HTR-8/SVneo (cell line): Measurements from ENCODE around the gene RAI2.
A peak's percentile ranks its signal among the peaks of the same experiment; 100 is the strongest.
"Not testable (repeated sequence)": the region's sequence is repeated elsewhere in the genome, so short reads cannot be mapped to it uniquely, and the experiment has no call there.

ENCODE experiments used
- DNase-seq: peaks from one replicate; pipeline ENCODE4 v3.0.0; 2011; ENCODE audit warnings: low spot score, mixed read lengths; ENCODE audit not compliant: insufficient read length
- FAIRE-seq: peaks from 2 replicates; lab custom pipeline; 2011; peaks lifted over from hg19 to GRCh38; lab: Jason Lieb, UNC

Gene RAI2

DNA sequence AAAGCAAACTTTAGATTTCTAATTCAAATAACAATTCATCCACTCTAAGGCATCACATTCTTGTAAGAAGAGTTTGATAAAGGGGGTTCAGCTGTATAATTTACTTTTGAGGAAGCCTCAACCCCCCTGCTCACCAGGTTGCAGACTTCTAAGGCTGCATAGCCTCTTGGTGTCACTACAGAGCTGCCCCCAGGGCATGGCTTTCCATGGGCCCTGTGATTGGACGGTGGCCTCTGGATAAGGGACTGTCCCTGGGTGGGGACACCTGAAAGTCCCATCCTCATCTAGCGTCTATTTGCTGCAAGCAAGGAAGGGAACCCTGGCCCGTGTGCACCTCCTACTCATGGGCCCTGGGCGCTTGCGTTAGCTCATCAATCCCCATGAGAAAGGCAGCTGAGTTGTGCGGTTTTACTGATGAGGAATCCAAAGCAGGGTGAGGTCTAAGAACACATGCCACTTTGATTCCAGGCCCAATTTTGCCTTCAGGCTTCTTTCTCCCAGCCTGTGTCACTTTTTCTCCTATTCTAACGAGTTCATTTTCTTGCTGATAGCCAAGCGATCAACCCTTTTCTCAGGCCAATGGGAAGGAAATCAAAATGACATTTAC lies 72.0 kb downstream of the RAI2 start:
- DNase-seq (no peak), FAIRE-seq (no peak)

DNA sequence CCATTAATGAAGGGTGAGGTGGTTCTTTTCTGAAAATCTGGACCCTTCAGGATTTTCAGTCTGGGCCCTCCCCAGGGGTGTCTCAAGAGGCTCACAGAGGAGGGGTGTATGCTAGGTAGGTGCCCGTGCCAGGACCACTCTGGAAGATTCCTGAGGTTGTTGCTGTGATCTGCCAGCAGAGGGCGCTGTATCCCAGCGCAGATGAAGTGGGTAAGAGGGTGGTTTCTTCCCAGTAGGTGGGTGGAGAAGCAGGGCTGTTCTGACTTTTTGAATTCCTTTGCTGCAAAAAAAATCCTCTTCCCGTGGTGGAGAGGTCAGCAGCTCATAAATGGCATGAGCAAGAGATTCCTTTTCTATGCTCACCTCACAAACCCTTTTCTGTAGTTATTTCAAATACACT lies 72.7 kb downstream of the RAI2 start:
- DNase-seq (peak; percentile 36), FAIRE-seq (no peak)

DNA sequence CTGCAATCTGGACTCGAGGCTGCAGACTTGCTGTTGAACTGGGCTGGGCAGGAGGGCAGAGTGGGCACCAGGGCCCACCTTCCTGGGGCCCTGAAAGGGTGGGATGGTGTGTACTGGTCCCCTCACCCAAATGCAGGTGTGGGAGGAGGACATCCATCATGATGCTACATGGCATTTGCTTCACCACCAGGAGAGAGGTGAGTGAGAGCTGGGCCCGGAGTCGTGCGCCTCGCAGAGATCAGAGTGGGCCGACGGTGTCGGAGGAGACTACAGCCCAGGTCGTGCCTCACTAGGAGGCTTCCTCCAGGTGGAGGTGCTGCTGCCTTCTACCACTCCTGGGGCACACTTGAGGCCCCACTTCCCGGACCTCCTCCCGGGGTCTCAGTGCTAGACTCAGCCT lies 73.5 kb downstream of the RAI2 start:
- no peak for DNase-seq

DNA sequence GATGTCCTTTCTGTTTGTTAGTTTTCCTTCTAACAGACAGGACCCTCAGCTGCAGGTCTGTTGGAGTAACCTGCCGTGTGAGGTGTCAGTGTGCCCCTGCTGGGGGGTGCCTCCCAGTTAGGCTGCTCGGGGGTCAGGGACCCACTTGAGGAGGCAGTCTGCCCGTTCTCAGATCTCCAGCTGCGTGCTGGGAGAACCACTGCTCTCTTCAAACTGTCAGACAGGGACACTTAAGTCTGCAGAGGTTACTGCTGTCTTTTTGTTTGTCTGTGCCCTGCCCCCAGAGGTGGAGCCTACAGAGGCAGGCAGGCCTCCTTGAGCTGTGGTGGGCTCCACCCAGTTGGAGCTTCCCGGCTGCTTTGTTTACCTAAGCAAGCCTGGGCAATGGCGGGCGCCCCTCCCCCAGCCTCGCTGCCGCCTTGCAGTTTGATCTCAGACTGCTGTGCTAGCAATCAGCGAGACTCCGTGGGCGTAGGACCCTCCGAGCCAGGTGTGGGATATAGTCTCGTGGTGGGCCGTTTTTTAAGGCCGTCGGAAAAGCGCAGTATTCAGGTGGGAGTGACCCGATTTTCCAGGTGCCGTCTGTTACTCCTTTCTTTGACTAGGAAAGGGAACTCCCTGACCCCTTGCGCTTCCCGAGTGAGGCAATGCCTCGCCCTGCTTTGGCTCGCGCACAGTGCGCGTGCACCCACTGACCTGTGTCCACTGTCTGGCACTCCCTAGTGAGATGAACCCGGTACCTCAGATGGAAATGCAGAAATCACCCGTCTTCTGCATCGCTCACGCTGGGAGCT lies 74.3 kb downstream of the RAI2 start:
- not testable (repeated sequence) for DNase-seq, FAIRE-seq

More for the DNA sequence above, 73.5 kb downstream of the RAI2 start:
- no peak for FAIRE-seq

DNA sequence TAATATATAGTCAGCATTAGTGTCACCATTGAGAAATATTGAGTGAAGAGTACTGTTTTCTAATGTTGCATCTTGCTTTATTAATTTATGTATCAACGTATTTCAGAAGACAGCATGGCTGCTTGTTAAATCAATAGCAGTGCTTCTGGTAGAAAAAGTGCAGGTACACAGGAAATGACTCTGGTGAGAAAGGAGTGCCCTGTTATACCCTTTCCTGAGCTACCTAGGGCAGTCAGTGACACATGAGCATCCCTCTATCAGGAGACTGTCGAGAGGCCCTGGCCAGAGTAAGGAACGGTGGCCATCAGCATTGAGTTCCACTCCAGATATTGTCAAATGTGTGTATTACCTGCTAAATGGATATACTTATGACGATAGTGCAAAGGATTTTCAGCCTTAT lies 81.7 kb downstream of the RAI2 start:
- FAIRE-seq (no peak), DNase-seq (no peak)

DNA sequence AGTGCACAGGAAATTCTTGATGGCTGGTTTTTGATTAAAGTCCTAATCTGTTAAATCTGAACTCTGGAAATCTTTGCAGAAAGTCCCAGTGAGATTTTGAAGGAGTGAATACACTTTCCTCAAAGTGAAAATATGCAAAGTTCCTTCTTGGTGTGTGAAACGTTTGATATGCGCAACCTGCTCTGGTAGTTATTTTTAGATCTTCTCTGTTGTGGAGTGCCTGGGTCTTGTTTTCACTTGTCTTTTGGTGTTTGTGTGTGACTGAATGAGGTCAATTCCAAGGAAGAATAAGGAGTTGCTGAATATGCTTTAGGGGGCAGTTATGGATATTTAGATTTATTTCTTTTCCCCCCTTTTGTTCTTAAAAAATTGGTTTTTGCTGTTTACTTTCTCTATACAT lies 82.1 kb downstream of the RAI2 start:
- no peak for FAIRE-seq
- DNase-seq, result no peak

DNA sequence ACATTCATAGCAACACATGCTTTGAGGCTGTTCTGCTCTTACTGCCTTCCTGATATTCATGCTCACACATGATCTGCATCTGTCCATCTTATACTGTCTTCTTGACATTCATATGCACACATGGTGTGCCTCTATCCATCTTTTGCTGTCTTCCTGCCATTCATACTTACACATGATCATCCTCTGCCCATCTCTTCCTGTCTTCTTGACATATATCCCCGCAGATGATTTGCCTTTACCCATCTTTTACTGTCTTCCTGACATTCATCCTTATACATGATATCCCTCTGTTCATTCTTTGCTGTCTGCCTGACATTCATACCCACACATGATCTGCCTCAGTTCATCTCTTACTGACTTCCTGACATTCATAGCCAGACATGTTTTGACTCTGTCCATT lies 87.0 kb downstream of the RAI2 start:
- DNase-seq, result no peak
- FAIRE-seq, result no peak

DNA sequence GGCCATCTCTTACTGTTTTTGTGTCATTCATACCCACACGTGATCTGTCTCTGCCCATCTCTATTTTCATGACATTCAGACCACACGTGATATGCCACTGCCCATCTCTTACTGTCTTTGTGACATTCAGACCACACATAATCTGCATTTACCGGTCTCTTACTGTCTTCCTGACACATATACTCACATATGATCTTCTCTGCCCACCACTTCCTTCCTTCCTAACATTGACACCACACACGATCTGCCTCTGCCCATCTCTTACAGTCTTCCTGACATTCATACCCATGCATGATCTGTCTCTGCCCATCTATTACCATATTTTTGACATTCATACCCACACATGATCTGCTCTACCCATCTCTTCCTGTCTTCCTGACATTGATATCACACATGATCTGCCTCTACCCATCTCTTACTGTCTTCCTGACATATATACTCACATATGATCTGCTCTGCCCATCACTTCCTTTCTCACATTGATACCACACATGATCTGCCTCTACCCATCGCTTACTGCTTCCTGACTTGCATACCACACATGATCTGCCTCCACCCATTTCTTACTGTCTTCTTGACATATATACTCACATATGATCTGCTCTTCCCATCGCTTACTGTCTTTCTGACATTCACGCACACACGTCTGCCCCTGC lies 87.7 kb downstream of the RAI2 start:
- no peak for DNase-seq

DNA sequence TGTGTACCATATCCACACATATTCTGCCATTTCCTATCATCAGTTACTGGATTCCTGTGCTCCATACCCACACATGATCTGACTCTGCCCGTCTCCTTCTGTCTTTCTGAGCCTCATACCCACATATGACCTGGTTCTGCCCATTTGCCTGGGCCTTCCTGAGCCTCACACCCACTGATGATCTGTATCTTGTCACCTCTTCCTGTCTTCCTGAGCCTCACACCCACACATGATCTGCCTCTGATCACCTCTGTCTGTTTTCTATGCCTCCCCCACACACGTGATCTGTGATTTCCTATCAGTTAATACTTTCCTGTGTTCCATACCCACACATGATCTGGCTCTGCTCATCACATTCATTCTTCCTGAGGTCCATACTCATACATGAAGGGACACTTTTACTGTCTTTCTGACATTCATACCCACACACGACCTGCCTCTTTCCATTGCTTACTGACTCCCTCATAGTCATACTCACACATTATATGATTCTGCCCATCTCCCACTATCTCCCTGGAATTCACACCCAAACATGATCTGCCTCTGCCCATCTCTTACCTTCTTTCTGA lies 91.3 kb downstream of the RAI2 start:
- DNase-seq (no peak), FAIRE-seq (no peak)

More for the DNA sequence above, 87.7 kb downstream of the RAI2 start:
- no peak for FAIRE-seq

DNA sequence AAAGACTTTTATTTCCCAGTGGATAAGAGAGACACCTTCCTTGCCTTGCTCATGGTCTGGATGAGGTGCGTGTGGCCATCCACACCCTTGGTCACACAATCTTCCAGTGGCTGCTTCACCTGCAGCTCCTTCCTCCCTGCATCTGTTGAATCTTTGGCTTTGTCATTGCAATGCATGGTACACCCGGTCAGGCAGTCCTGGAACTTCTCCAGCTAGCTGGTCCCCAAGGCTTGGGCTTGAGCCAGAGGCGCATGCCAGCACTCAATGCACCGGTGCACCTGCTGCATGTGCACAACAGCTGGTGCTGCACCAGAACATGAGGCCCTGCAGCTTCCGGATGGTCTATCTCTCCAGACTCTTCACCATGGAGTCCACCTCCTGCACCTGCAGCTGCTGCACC lies 92.1 kb downstream of the RAI2 start:
- FAIRE-seq, result no peak
- DNase-seq, result no peak

DNA sequence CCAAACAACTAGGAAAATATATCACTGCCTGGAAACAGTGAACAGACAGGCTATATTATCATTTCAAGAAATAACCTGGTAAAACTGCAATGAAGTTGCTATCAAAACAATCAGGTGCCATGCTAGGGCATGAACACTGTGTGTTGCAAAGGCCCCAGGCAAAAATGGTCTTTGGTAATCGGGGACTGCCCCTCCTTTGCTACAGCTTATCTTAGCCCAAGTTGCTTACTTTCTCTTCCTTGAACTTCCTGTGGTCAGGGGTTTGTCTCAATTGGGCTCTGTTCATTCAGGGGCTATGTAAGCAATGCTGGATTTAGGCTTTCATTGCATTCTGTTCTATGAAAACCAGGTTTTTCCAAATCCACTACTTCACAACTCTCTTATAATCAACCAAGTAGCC lies 93.4 kb downstream of the RAI2 start:
- no peak for FAIRE-seq
- no peak for DNase-seq

DNA sequence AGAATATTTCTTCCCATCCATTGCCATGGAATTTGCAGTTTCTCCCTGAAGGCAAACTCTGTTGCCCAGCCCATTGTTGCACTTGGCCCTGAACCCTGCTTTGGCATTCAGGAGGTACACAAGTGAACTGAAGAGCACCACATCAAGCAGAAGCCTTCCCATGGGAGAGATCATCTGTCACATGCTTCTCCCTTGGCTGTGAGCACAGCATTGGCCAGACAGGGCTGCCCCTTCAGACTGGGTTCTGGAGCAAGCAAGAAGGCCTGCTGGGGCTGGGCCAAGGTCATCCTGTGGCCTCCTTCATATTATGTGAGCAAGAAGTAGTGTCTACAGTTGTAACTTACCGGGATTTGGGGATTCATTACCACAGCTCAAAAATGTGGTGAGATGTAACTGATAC lies 101.1 kb downstream of the RAI2 start:
- no peak for DNase-seq
- no peak for FAIRE-seq

DNA sequence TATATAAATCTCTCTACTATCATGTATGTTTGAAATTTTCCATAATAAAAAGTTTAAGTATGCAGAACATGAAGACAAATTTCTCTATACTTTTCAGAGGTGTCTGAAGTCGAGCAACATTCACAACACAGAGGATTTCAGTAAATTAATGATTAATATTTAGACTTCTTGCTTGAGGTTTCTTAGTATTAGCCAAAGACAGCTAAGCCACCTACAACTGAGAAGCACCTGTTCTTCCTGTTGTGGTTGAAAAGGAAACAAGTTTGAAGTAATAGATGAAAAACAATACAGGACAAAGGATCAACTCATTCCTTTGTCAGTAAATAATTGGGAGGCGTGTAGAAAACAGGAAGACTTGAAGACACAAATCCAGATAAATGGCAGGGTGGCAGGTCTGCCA lies 102.7 kb downstream of the RAI2 start:
- FAIRE-seq, result no peak
- no peak for DNase-seq

DNA sequence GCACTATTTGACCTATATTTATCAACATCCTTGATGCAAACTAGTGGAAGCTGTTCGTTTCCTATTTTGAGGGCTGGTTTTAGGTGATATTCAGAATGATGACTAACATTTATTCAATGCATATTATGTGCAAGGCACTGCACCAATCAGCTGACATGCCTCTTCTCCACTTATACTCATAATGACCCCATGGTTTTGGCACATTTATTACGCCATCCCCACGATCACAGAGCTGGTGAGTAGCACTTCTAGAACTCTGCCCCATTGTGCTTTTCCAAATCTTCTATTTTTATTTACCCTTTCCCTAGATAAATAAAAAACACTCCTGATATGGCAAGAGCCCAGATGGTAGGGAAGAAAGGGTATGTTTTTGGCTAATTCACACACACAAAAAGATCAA lies 110.7 kb downstream of the RAI2 start:
- DNase-seq (no peak), FAIRE-seq (no peak)
